ENCODE results near the gene LCN9. TPM values are rescaled to one million over a fixed set of nuclear protein-coding genes. Genes with fewer than 3 reads are reported as not detected.

The LCN9 gene
- total RNA-seq, 4 donors from 2014 or later: not detected

- H3K27ac ChIP-seq: no peak overlapping the region
- DNase-seq: no peak
- H3K4me1 ChIP-seq: no peaks in the 10 kb centered on the region
- TF ChIP-seq CTCF (IDR thresholded peaks at IDR 0.05): no peak
- no peak for TF ChIP-seq POLR2AphosphoS5 (IDR thresholded peaks at IDR 0.05)
- no peak overlapping the region for H3K4me3 ChIP-seq
- intact Hi-C loops (cut with DNase I; ENCODE audit: low total_unique reads) (no loop called here), in situ Hi-C loops (cut with MboI; ENCODE audit: low pct_ligation_motif_present in 1 of 4, low pct_unique_long_range_greater_than_20kb in 1 of 4, low sequenced_read_pairs in 3 of 4) (no loop called here)
- H3K27me3 ChIP-seq: peaks cover 30% of the 10 kb centered on the region
- peaks cover 13 to 16% of the 10 kb centered on the region in 2 donors for H3K9me3 ChIP-seq
- WGBS, 2 donors (ENCODE audit: low coverage in 1 of 2): 57 to 67% methylated on average over 5 to 8 of the region's 8 CpGs
- H3K36me3 ChIP-seq: no peaks in the 10 kb centered on the region
Observed at GRCh38 chr9:135641745-135642144, 21.4 kb upstream of the LCN9 start.

- DNase-seq: no peak
- TF ChIP-seq CTCF (IDR thresholded peaks at IDR 0.05) (no peak), POLR2AphosphoS5 (IDR thresholded peaks at IDR 0.05) (no peak), EP300 (IDR thresholded peaks at IDR 0.05; ENCODE audit: low read depth) (no peak), POLR2A (IDR thresholded peaks at IDR 0.05) (no peak)
- no peaks in the 10 kb centered on the region for H3K36me3 ChIP-seq
- no peaks in the 10 kb centered on the region for H3K4me1 ChIP-seq
- no peak overlapping the region for H3K27ac ChIP-seq
- in situ Hi-C loops (cut with MboI; ENCODE audit: low pct_ligation_motif_present in 1 of 4, low pct_unique_long_range_greater_than_20kb in 1 of 4, low sequenced_read_pairs in 3 of 4): no loop called here
- H3K27me3 ChIP-seq: peaks cover 15% of the 10 kb centered on the region
- 79 to 91% methylated on average over 4 to 5 of the region's 5 CpGs for WGBS, 2 donors (ENCODE audit: low coverage in 1 of 2)
- H3K4me3 ChIP-seq: no peak overlapping the region
- intact Hi-C loops (cut with DNase I; ENCODE audit: low total_unique reads): no loop called here
- peaks cover 37 to 39% of the 10 kb centered on the region in 2 donors for H3K9me3 ChIP-seq
Observed at GRCh38 chr9:135644631-135645218, 18.4 kb upstream of the LCN9 start.

GRCh38 chr9:135647884-135648283 lies 15.2 kb upstream of the LCN9 start:
- H3K4me1 ChIP-seq: no peaks in the 10 kb centered on the region
- intact Hi-C loops (cut with DNase I; ENCODE audit: low total_unique reads): no loop called here
- H3K9me3 ChIP-seq: peaks cover 37 to 39% of the 10 kb centered on the region in 2 donors
- no peak for DNase-seq
- in situ Hi-C loops (cut with MboI; ENCODE audit: low pct_ligation_motif_present in 1 of 4, low pct_unique_long_range_greater_than_20kb in 1 of 4, low sequenced_read_pairs in 3 of 4): no loop called here
- no peak overlapping the region for H3K4me3 ChIP-seq
- H3K27ac ChIP-seq: no peak overlapping the region
- H3K27me3 ChIP-seq: no peaks in the 10 kb centered on the region
- TF ChIP-seq POLR2A (IDR thresholded peaks at IDR 0.05) (no peak), POLR2AphosphoS5 (IDR thresholded peaks at IDR 0.05) (no peak), EP300 (IDR thresholded peaks at IDR 0.05; ENCODE audit: low read depth) (no peak), CTCF (IDR thresholded peaks at IDR 0.05) (no peak)
- WGBS, 2 donors (ENCODE audit: low coverage in 1 of 2): 85 to 96% methylated on average over 3 to 4 of the region's 4 CpGs
- H3K36me3 ChIP-seq: no peaks in the 10 kb centered on the region

- WGBS, 2 donors (ENCODE audit: low coverage in 1 of 2): 77 to 80% methylated on average over 4 to 10 of the region's 10 CpGs
- Histone ChIP-seq H3K27me3 (no peaks in the 10 kb centered on the region), H3K27ac (no peak overlapping the region), H3K9me3 (peaks cover 37 to 39% of the 10 kb centered on the region in 2 donors), H3K4me1 (no peaks in the 10 kb centered on the region), H3K36me3 (no peaks in the 10 kb centered on the region), H3K4me3 (no peak overlapping the region)
- DNase-seq: no peak
- intact Hi-C loops (cut with DNase I; ENCODE audit: low total_unique reads): no loop called here
- in situ Hi-C loops (cut with MboI; ENCODE audit: low pct_ligation_motif_present in 1 of 4, low pct_unique_long_range_greater_than_20kb in 1 of 4, low sequenced_read_pairs in 3 of 4): no loop called here
- TF ChIP-seq POLR2A (IDR thresholded peaks at IDR 0.05) (no peak), EP300 (IDR thresholded peaks at IDR 0.05; ENCODE audit: low read depth) (no peak), POLR2AphosphoS5 (IDR thresholded peaks at IDR 0.05) (no peak), CTCF (IDR thresholded peaks at IDR 0.05) (no peak)
Observed at GRCh38 chr9:135648494-135649410, 14.4 kb upstream of the LCN9 start.

All from transverse colon (tissue), 4 donors.